Occipital lobe (tissue), 2 donors: ENCODE data around the gene SAA2. TPM values are rescaled to one million over a fixed set of nuclear protein-coding genes. Genes with fewer than 3 reads are reported as not detected.
"Not testable (repeated sequence)": the region's sequence is repeated elsewhere in the genome, so short reads cannot be mapped to it uniquely, and the experiment has no call there.

Experiments used
- DNase-seq: peaks from one replicate; lab custom pipeline; 2025; lab: John Stamatoyannopoulos, UW
- total RNA-seq: library from RNA; depleted of rRNA; stranded (reverse); fragments of >200 nt; gene quantifications from one replicate; pipeline ENCODE4 v1.2.3, GENCODE V29; 2014

Gene SAA2
- total RNA-seq, 1 donor from 2014 or later, result 0.31 TPM

- no peak for DNase-seq
Measured at GRCh38 chr11:18253233-18253632, 4.8 kb upstream of the SAA2 start.

GRCh38 chr11:18247191-18247581 lies 1.3 kb downstream of the SAA2 start:
- not testable (repeated sequence) for DNase-seq

GRCh38 chr11:18246379-18247190 lies 1.9 kb downstream of the SAA2 start:
- DNase-seq, result not testable (repeated sequence)

- no peak for DNase-seq
Measured at GRCh38 chr11:18245396-18245795, 3.1 kb downstream of the SAA2 start.

- no peak for DNase-seq
Measured at GRCh38 chr11:18243783-18244362, 4.6 kb downstream of the SAA2 start.

GRCh38 chr11:18239655-18240054 lies 8.8 kb downstream of the SAA2 start:
- no peak for DNase-seq

GRCh38 chr11:18236664-18237356 lies 11.7 kb downstream of the SAA2 start, which contains the start of gene SAA4:
Gene SAA4 (minus strand): TSS chr11:18236802. CDS start chr11:18235926, 876 bp downstream.
- no peak for DNase-seq

GRCh38 chr11:18235394-18236334 lies 12.8 kb downstream of the SAA2 start:
- DNase-seq, result no peak

GRCh38 chr11:18233912-18234311 lies 14.6 kb downstream of the SAA2 start:
- DNase-seq, result no peak

- no peak for DNase-seq
Measured at GRCh38 chr11:18230859-18231258, 17.6 kb downstream of the SAA2 start.

- no peak for DNase-seq
Measured at GRCh38 chr11:18229501-18229900, 19.0 kb downstream of the SAA2 start.

GRCh38 chr11:18225913-18226312 lies 22.6 kb downstream of the SAA2 start:
- no peak for DNase-seq

- no peak for DNase-seq
Measured at GRCh38 chr11:18223591-18224387, 24.7 kb downstream of the SAA2 start.

GRCh38 chr11:18222814-18223421 lies 25.6 kb downstream of the SAA2 start:
- no peak for DNase-seq

- no peak for DNase-seq
Measured at GRCh38 chr11:18221274-18221876, 27.1 kb downstream of the SAA2 start.

- DNase-seq, result no peak
Measured at GRCh38 chr11:18209058-18209457, 39.4 kb downstream of the SAA2 start.

GRCh38 chr11:18204771-18205170 lies 43.7 kb downstream of the SAA2 start:
- no peak for DNase-seq

- no peak for DNase-seq
Measured at GRCh38 chr11:18204220-18204619, 44.2 kb downstream of the SAA2 start.

GRCh38 chr11:18203723-18204122 lies 44.7 kb downstream of the SAA2 start:
- DNase-seq, result no peak

- not testable (repeated sequence) for DNase-seq
Measured at GRCh38 chr11:18197738-18198137, 50.7 kb downstream of the SAA2 start.
